ENCODE results near the gene LAMA3.

- TF ChIP-seq CTCF (IDR thresholded peaks at IDR 0.05) (no peak), EP300 (IDR thresholded peaks at IDR 0.05; ENCODE audit: borderline replicate concordance in 1 of 2, low read depth in 1 of 2, low read length in 1 of 2) (no peak), RFX5 (IDR thresholded peaks at IDR 0.05; ENCODE audit: low read length) (no peak), YY1 (IDR thresholded peaks at IDR 0.05; ENCODE audit: low read depth) (no peak), MAX (IDR thresholded peaks at IDR 0.05; ENCODE audit: low read depth) (no peak), GABPA (IDR thresholded peaks at IDR 0.05; ENCODE audit: low read depth) (no peak), TEAD4 (IDR thresholded peaks at IDR 0.05; ENCODE audit: borderline replicate concordance, insufficient read depth) (no peak), REST (IDR thresholded peaks at IDR 0.05; ENCODE audit: low read depth, low read length) (no peak), GATA2 (CRISPR knock-in tag; IDR thresholded peaks at IDR 0.05) (no peak), FOXM1 (IDR thresholded peaks at IDR 0.05; ENCODE audit: low read depth) (no peak)
These were observed 261.4 kb downstream of the LAMA3 start for GRCh38 chr18:23950644-23951043.

All from SK-N-SH (cell line).